ENCODE measurements around the gene KIAA1217. TPM values are rescaled to one million over a fixed set of nuclear protein-coding genes. Genes with fewer than 3 reads are reported as not detected.

The KIAA1217 gene
- total RNA-seq, 3 donors from 2014 or later = 49.5 to 94.5 (median 63.9) TPM

- no peaks in the 10 kb centered on the region for H3K9me3 ChIP-seq
- H3K4me1 ChIP-seq (ENCODE audit: low read depth) = no peaks in the 10 kb centered on the region
- no peak for TF ChIP-seq CTCF (IDR thresholded peaks at IDR 0.05)
- no peak overlapping the region for H3K4me3 ChIP-seq
- no peak for ATAC-seq
- intact Hi-C loops (cut with DNase I, micrococcal nuclease) = no loop called here
- DNase-seq = no peak
- no peaks in the 10 kb centered on the region for H3K36me3 ChIP-seq (ENCODE audit: low read depth)
Observed at GRCh38 chr10:24432478-24433416, 223.8 kb downstream of the KIAA1217 start.

- H3K4me3 ChIP-seq = no peak overlapping the region
- no peaks in the 10 kb centered on the region for H3K36me3 ChIP-seq (ENCODE audit: low read depth)
- no peaks in the 10 kb centered on the region for H3K9me3 ChIP-seq
- DNase-seq (no peak), ATAC-seq (no peak)
- intact Hi-C loops (cut with DNase I, micrococcal nuclease) = no loop called here
- no peak for TF ChIP-seq CTCF (IDR thresholded peaks at IDR 0.05)
- H3K4me1 ChIP-seq (ENCODE audit: low read depth) = no peaks in the 10 kb centered on the region
Observed at GRCh38 chr10:24433705-24434104, 224.8 kb downstream of the KIAA1217 start.

- no peak for TF ChIP-seq CTCF (IDR thresholded peaks at IDR 0.05)
- intact Hi-C loops (cut with DNase I, micrococcal nuclease) = no loop called here
- DNase-seq (no peak), ATAC-seq (no peak)
- Histone ChIP-seq H3K4me1 (ENCODE audit: low read depth) (no peaks in the 10 kb centered on the region), H3K36me3 (ENCODE audit: low read depth) (no peaks in the 10 kb centered on the region), H3K4me3 (no peak overlapping the region), H3K9me3 (no peaks in the 10 kb centered on the region)
Observed at GRCh38 chr10:24434961-24435360, 226.0 kb downstream of the KIAA1217 start.

- ATAC-seq (no peak), DNase-seq (no peak)
- H3K36me3 ChIP-seq (ENCODE audit: low read depth) = no peaks in the 10 kb centered on the region
- no peak for TF ChIP-seq CTCF (IDR thresholded peaks at IDR 0.05)
- H3K9me3 ChIP-seq = no peaks in the 10 kb centered on the region
- intact Hi-C loops (cut with DNase I, micrococcal nuclease) = no loop called here
- no peaks in the 10 kb centered on the region for H3K4me1 ChIP-seq (ENCODE audit: low read depth)
- H3K4me3 ChIP-seq = no peak overlapping the region
Observed at GRCh38 chr10:24435374-24435773, 226.4 kb downstream of the KIAA1217 start.

GRCh38 chr10:24437302-24437701 is 228.4 kb downstream of the KIAA1217 start:
- TF ChIP-seq CTCF (IDR thresholded peaks at IDR 0.05) = no peak
- no peaks in the 10 kb centered on the region for H3K4me1 ChIP-seq (ENCODE audit: low read depth)
- H3K4me3 ChIP-seq = no peak overlapping the region
- H3K36me3 ChIP-seq (ENCODE audit: low read depth) = no peaks in the 10 kb centered on the region
- H3K9me3 ChIP-seq = no peaks in the 10 kb centered on the region
- intact Hi-C loops (cut with DNase I, micrococcal nuclease) = no loop called here
- ATAC-seq (no peak), DNase-seq (no peak)
